GM21526 (cell line): Measurements from ENCODE around the gene LRP1.
A peak's percentile ranks its signal among the peaks of the same experiment; 100 is the strongest.
"Not testable (repeated sequence)": the region's sequence is repeated elsewhere in the genome, so short reads cannot be mapped to it uniquely, and the experiment has no call there.

ENCODE experiments used
- ATAC-seq: cut with Tn5 transposase; IDR thresholded peaks from one replicate; pipeline ENCODE4 v1.9.1; 2021; ENCODE audit warnings: moderate library complexity; ENCODE audit not compliant: unreplicated experiment, low FRiP score

The LRP1 gene

GRCh38 chr12:57110104-57111030 lies 17.9 kb upstream of the LRP1 start:
- ATAC-seq, result peak; percentile 33

- ATAC-seq, result peak; percentile 51
These were observed 17.1 kb upstream of the LRP1 start, which contains the start of gene STAT6 for GRCh38 chr12:57111031-57111734. Gene STAT6 (minus strand): TSS chr12:57111362. CDS start chr12:57108278, 3,084 bp downstream.

- ATAC-seq, result peak; percentile 49
These were observed 15.6 kb upstream of the LRP1 start for GRCh38 chr12:57112492-57113294.

GRCh38 chr12:57116580-57117281 lies 11.6 kb upstream of the LRP1 start:
- ATAC-seq, result no peak

- ATAC-seq, result no peak
These were observed 9.5 kb upstream of the LRP1 start for GRCh38 chr12:57118711-57119271.

GRCh38 chr12:57119294-57120085 lies 8.8 kb upstream of the LRP1 start:
- no peak for ATAC-seq

GRCh38 chr12:57120718-57121117 lies 7.6 kb upstream of the LRP1 start:
- ATAC-seq, result not testable (repeated sequence)

- no peak for ATAC-seq
These were observed 4.5 kb upstream of the LRP1 start for GRCh38 chr12:57123813-57124212.

- no peak for ATAC-seq
These were observed 3.9 kb upstream of the LRP1 start for GRCh38 chr12:57124261-57124877.

GRCh38 chr12:57126061-57126460 lies 2.2 kb upstream of the LRP1 start:
- ATAC-seq, result no peak

- no peak for ATAC-seq
These were observed 1.7 kb upstream of the LRP1 start for GRCh38 chr12:57126561-57126960.

GRCh38 chr12:57127101-57127725 lies 1.1 kb upstream of the LRP1 start:
- no peak for ATAC-seq

- no peak for ATAC-seq
These were observed 400 bp downstream of the LRP1 start for GRCh38 chr12:57128519-57129247.

GRCh38 chr12:57129321-57129842 lies 1.1 kb downstream of the LRP1 start:
- ATAC-seq, result no peak

- ATAC-seq, result no peak
These were observed 1.6 kb downstream of the LRP1 start for GRCh38 chr12:57129889-57130288.

- no peak for ATAC-seq
These were observed 2.7 kb downstream of the LRP1 start for GRCh38 chr12:57130941-57131340.
